Lower leg skin (tissue), 4 donors: ENCODE measurements around the gene GRIN2D. TPM values are rescaled to one million over a fixed set of nuclear protein-coding genes. Genes with fewer than 3 reads are reported as not detected.

Source experiments
- DNase-seq, 2 donors: peaks; one replicate each; pipeline ENCODE4 v3.0.0-alpha.2; 2019; ENCODE audit warnings: low spot score in 2 of 2
- H3K4me3 ChIP-seq: fragments of 200-600 bp; sonication (generic); 2 replicates; pipeline ENCODE4 v1.5.1; 2017; ENCODE audit warnings: mild to moderate bottlenecking, low read depth; ENCODE audit not compliant: poor library complexity, severe bottlenecking
- POLR2A ChIP-seq, 2 donors: fragments of 450-650 bp; IDR thresholded peaks; one replicate each; pipeline ENCODE4 v1.6.1; 2016 to 2017; ENCODE audit warnings: antibody characterized with exemption in 2 of 2, mild to moderate bottlenecking in 1 of 2, moderate library complexity in 1 of 2
- WGBS, 2 donors: methylation state at CpG; one replicate each; pipeline ENCODE4 v1.1.5; 2018; 5-methylcytosine and 5-hydroxymethylcytosine counted together
- intact Hi-C: fragments of 100-400 bp; cut with DNase I; formaldehyde crosslinking; loops from one replicate; pipeline ENCODE4 v1.15.0; 2023; ENCODE audit warnings: low total_unique reads
- total RNA-seq, 4 donors: library from RNA; depleted of rRNA; stranded (reverse); fragments of >200 nt; gene quantifications; one replicate each; pipeline ENCODE4 v1.1.0, GENCODE V29; 2016
- TF ChIP-seq, protein P1 (sequence below), 3 donors: fragments of 450-650 bp; IDR thresholded peaks; one replicate each; pipeline ENCODE4 v1.5.1; 2016; ENCODE audit warnings: antibody characterized with exemption in 3 of 3, mild to moderate bottlenecking in 3 of 3, moderate library complexity in 2 of 3

The GRIN2D gene
- total RNA-seq, 4 donors from 2014 or later, result 0.17 to 0.47 (median 0.42) TPM

DNA sequence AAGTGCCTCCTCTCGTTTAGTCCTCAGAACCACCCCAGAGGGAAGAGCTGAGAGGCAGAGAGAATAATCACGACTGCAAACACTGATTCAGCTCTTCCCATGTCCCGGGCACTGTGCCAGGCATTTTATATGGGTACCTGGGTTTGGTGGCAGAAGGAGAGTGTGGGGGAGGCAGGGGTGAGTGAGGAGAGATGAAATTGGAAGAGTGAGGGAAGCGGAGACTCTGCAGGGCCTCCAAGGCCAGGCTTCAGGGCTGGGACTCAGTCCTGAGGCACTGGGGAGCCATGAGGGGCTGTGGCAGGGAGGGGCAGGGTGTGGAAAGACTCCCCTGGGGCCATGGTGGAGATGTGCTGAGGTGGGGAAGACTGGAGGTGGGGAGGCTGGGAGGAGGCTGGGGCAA is 20.6 kb upstream of the GRIN2D start:
- TF ChIP-seq POLR2A (IDR thresholded peaks at IDR 0.05), result no peak
- TF ChIP-seq, protein P1, sequence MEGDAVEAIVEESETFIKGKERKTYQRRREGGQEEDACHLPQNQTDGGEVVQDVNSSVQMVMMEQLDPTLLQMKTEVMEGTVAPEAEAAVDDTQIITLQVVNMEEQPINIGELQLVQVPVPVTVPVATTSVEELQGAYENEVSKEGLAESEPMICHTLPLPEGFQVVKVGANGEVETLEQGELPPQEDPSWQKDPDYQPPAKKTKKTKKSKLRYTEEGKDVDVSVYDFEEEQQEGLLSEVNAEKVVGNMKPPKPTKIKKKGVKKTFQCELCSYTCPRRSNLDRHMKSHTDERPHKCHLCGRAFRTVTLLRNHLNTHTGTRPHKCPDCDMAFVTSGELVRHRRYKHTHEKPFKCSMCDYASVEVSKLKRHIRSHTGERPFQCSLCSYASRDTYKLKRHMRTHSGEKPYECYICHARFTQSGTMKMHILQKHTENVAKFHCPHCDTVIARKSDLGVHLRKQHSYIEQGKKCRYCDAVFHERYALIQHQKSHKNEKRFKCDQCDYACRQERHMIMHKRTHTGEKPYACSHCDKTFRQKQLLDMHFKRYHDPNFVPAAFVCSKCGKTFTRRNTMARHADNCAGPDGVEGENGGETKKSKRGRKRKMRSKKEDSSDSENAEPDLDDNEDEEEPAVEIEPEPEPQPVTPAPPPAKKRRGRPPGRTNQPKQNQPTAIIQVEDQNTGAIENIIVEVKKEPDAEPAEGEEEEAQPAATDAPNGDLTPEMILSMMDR (IDR thresholded peaks at IDR 0.05), result no peak
- intact Hi-C loops, result no loop called here
- DNase-seq, result no peak
- no peak overlapping the region for H3K4me3 ChIP-seq
- 47 to 50% methylated on average over 4 of the region's 4 CpGs for WGBS, 2 donors

DNA sequence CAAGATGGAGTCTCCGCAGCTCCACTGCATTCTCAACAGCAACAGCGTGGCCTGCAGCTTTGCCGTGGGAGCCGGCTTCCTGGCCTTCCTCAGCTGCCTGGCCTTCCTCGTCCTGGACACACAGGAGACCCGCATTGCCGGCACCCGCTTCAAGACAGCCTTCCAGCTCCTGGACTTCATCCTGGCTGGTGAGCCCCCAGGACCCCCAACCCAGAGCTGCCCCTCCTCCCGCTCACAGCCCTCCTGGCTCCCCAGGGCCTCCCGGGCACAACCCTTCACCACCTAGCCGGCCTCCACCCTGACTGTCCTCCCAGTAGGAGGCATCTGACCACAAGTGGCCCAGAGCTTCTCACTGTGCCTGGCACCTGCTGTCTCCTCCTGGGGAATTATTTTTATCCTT is 19.9 kb upstream of the GRIN2D start:
- TF ChIP-seq, protein P1 (IDR thresholded peaks at IDR 0.05), result no peak
- no peak overlapping the region for H3K4me3 ChIP-seq
- no peak for DNase-seq
- 85 to 90% methylated on average over 11 of the region's 11 CpGs for WGBS, 2 donors
- intact Hi-C loops, result no loop called here

DNA sequence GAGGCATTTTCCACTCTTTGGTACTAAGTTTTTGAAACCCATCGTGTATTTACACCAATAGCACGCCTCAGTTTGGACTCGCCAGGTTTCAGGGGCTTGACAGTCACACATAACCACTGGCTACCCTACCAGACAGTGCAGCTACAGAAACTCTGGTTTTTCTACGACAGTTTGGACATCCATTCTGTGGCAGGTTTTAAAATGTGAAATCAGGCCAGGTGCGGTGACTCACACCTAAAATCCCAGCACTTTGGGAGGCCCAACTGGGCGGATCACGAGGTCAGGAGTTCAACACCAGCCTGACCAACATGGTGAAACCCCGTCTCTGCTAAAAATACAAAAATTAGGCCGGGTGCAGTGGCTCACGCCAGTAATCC is 15.3 kb upstream of the GRIN2D start:
- no peak for DNase-seq
- TF ChIP-seq, protein P1 (IDR thresholded peaks at IDR 0.05), result no peak
- no peak for TF ChIP-seq POLR2A (IDR thresholded peaks at IDR 0.05)
- intact Hi-C loops, result no loop called here
- 85 to 86% methylated on average over 10 of the region's 10 CpGs for WGBS, 2 donors
- H3K4me3 ChIP-seq, result no peak overlapping the region

DNA sequence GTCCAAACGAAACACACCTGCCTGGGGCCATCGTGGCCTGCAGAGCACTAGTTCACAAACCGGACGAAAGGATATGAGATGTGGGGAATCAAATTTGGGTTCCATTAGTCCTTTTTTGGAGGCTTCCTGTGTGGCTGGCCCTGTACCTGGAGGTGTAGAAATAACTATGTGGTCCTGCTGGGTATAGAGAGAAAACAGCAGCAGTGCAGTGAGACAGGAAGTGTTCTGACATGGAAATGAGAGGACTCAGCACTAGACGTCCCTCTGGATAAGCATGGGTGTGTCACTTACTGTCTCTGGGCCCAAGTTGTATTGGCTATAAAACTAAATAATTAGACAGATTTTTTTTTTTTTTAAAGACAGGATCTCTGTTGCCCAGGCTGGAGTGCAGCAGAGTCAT is 14.4 kb upstream of the GRIN2D start:
- no peak for TF ChIP-seq POLR2A (IDR thresholded peaks at IDR 0.05)
- no peak overlapping the region for H3K4me3 ChIP-seq
- intact Hi-C loops, result no loop called here
- DNase-seq, result no peak
- WGBS, 2 donors, result 68 to 73% methylated on average over 5 of the region's 5 CpGs

DNA sequence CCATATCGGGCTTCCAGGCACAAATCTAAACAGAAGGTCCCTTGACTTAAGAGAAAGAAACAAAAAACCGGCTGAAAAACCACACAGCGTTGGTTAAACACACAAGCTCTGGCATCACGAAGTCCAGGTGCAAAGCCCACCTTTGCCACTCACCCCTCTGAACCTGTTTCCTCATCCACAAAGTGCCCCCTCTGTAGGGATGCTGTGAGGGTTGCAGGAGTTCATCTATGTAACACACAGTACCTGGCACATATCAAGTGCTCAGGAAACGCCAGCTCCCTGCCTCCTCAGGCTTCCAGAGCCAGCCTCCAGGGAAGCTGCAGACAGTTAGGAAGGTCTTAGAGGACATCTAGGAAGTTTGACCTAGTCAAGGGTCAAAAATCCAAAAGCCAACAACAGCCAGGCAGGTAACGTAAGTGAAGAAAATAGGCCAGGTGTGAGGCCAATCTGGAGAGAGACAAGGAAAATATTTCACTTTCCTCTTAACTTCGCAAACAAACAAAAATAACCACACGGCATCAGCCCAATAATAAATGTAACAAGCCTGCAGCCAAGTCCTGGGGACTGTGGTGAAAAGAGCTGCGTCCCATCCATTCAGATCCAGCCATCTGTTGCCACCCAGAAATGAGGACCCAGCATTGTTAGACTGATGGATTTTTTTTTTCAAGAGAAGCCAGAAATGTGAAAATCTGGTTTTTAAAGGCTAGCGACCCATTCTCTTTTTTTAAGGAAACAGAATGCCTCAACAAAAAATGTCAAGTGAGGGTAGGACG is 12.1 kb upstream of the GRIN2D start:
- WGBS, 2 donors, result 81 to 83% methylated on average over 11 of the region's 11 CpGs
- DNase-seq, result no peak
- TF ChIP-seq POLR2A (IDR thresholded peaks at IDR 0.05), result no peak
- TF ChIP-seq, protein P1 (IDR thresholded peaks at IDR 0.05), result no peak
- no peak overlapping the region for H3K4me3 ChIP-seq
- intact Hi-C loops, result no loop called here

DNA sequence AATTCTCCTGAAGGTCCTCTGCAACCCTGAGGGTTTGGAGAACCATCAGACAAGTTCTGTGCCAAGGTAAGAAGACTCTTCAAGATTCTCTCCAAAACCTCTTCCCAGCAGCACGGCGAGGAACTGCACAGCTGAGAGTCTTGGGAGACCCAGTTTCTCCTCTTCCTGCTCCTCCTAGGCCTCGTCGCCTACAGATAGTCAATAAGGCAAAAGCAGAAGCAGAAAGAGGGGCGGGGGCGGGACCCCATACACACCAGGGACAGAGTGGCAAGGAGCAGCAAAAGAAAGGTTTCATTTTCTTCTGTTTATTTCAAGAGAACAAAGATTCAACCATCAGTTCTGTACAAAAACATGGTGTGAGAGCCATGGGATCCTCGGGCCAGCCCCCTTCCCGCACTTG is 11.2 kb upstream of the GRIN2D start:
- H3K4me3 ChIP-seq, result no peak overlapping the region
- WGBS, 2 donors, result 88 to 94% methylated on average over 8 of the region's 8 CpGs
- DNase-seq, result no peak
- intact Hi-C loops, result no loop called here
- TF ChIP-seq, protein P1 (IDR thresholded peaks at IDR 0.05), result no peak
- no peak for TF ChIP-seq POLR2A (IDR thresholded peaks at IDR 0.05)
